NCI-H2196 (cell line): ENCODE data around the gene C2CD2.

Experiments
- DNase-seq: peaks from one replicate; lab custom pipeline; 2025; ENCODE audit not compliant: unreplicated experiment; lab: John Stamatoyannopoulos, UW

C2CD2 gene

DNA sequence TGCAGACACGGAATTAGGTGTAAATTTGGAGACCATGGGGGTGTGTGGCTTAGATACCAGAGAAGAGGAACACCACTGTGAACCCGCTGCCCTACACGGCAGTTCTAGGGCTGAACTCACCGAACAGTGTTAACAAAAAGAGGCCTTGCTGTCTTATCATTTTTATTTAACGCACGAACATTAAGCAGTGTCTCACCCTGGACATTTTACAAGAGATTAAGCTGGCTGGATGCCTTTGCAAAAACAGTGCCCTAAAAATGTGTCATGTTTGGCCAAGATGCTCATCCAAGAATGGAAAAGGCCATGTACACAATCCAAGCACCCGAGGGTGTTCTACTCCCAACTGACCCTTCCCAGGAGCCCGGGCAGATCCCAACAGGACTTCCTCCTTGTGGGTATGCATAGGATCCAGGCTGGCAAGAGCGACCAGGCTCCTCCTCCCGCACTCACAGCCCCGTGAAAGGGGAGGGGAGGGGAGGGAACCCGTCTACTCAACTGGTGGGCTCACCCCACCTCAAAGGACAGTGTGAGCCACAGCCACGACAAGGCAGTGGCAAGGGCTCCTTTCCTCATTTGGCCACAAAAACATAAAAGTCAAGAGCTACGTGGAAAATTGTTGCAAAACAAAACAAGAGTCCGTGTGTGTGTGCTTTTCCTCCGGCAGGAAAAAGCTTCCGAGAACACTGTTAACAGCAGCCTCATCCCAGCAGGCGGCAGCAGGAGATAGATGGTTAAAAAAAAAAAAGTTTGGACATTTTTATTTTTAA, 20.3 kb downstream of the C2CD2 start:
- no peak for DNase-seq

GRCh38 chr21:41932576-41933312, 21.1 kb downstream of the C2CD2 start:
- no peak for DNase-seq

GRCh38 chr21:41932191-41932575, 21.6 kb downstream of the C2CD2 start:
- no peak for DNase-seq

DNA sequence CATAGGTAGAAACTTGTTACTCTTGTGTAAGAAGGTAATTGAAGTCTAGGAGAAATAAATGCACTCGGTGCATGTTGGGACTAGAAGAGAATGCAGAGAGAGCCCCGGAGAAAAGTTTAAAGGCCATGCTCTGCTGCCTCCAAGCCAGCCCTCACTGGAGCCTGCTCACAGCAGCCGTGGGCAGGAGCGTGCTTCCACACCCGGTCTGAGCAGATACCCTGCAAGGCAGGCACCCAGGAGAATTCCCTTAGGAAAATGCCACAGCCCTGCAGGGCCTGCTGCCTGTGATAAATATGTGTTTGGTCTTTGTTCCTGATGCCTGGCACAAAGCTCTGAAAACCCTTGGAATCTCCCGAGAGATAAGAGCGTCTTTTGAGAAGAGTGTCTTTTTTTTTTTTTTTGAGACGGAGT, 22.8 kb downstream of the C2CD2 start:
- DNase-seq: no peak

DNA sequence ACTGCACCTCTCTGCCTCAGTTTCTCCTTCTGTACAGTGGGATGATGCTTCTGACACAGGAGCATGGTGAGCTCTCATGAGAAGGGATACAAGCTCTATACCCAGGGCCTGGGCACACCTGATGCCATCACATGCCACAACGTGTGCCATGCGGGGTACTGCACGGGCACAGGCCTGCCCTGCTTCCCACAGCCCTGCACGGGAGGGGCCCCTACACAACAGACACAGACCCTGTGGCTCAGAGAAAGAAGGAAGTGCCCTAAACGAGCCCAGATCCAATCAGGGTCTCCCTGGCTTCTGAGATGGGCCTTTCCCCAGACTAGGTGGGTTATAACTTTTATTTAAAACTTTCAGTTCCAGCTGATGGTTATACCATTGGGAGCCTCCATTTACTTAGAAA, 24.6 kb downstream of the C2CD2 start:
- no peak for DNase-seq

GRCh38 chr21:41928621-41929220, 25.1 kb downstream of the C2CD2 start:
- DNase-seq: no peak

DNA sequence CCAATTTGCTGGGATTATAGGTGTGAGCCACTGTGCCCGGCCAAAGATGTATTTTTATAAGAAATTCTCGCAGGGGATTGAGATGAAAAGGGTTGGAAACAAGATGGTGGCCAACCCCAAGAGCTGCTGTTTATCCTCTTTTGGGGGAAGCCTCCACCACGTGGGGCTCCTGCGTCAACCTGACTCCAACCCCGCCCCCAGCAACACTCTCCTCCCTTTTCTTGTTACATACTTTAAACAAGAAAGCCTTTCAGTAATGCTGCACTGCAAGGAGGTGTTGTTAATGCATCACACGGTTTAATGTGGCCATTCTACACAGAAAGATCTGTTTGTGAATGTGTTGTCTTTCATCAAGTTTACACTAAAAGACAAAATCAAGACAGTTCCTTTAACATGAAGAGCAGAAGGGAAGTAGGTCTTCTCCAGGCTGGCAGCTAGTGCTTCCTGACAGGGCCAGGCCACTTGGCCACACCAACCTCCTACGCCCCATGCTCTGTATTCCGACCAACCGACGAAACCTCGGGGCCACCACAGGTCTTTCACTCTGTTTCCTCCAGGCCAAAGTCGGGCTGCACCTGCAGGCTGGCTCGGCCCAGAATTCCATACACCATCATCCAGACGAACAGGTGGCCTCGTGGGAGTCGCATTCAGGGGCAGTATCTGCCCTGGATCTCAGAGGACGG, 25.9 kb downstream of the C2CD2 start:
- DNase-seq: no peak

GRCh38 chr21:41926807-41927171, 27.0 kb downstream of the C2CD2 start:
- DNase-seq: no peak

GRCh38 chr21:41926117-41926806, 27.6 kb downstream of the C2CD2 start:
- no peak for DNase-seq

DNA sequence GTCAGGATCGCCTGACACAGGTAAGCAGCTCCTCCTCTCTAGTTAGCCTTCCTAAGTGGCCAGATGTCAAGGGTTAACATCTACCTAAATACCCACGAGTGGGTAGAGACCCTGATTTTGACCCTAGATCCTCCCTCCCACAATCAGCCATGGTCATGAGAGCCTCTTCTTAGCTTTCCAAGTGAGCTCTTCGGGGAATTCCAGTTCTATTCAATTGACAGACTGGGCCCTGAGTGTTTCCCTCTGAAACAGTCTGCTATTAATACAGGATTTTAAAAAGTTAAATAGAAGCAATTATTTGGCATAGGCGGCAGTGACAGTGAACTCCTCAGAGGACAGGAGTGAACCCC, 28.1 kb downstream of the C2CD2 start:
- no peak for DNase-seq

- no peak for DNase-seq
These were observed 29.5 kb downstream of the C2CD2 start for GRCh38 chr21:41924368-41924754.

DNA sequence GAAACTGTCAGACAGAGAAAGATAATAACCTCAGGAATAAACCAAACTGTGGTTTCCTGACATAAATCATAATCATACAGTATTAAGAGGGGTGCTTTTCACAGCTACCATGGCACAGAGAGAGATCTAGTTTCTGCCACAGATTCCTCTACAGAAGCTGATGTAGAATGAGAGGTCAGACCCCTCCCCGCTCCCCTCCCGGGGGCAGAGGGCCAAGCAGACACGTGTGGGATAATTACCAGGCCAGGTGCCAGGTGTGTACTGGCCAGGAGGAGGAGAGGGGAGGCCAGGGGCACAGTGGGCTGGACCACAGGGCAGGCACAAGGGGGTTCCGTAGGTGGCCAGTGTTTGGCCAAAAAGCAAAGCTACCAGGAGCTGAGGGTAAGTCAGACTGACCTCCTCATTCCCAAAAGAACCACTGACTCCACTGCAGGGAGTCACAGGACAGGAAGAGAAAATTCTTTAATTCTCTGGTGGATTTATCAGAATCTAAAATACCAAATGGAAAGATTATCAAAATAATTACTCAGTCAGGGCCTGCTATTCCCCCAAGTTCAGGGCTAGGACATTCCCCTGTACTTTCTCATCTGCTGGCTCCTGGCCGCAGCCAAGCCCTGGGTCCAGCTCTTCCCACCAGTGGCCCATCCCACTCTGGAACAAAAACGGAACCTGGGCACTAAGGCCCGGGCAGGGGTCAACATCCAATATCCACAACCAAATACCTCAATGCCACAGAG, 30.0 kb downstream of the C2CD2 start:
- no peak for DNase-seq

GRCh38 chr21:41923186-41923585, 30.6 kb downstream of the C2CD2 start:
- DNase-seq: no peak

GRCh38 chr21:41921021-41921420, 32.8 kb downstream of the C2CD2 start:
- DNase-seq: no peak

DNA sequence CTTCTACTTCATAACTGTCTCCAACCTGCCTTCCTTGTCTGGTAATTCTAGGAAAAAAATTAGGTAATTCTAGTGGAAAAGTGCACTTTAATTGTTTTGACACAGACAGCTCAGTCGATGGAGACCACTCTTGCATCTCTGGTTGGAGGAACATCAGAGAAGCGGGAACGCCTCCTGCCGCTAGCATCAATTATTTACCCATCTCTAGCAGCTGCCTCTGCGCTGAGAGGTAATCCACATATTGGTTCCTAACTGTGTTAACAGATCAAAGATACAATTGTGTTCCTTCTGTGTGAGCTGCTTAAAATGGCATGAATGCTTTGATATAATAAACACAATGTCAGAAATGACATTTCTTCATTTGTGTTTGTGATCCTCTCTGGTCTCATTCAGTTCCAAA, 33.3 kb downstream of the C2CD2 start:
- DNase-seq: no peak

DNA sequence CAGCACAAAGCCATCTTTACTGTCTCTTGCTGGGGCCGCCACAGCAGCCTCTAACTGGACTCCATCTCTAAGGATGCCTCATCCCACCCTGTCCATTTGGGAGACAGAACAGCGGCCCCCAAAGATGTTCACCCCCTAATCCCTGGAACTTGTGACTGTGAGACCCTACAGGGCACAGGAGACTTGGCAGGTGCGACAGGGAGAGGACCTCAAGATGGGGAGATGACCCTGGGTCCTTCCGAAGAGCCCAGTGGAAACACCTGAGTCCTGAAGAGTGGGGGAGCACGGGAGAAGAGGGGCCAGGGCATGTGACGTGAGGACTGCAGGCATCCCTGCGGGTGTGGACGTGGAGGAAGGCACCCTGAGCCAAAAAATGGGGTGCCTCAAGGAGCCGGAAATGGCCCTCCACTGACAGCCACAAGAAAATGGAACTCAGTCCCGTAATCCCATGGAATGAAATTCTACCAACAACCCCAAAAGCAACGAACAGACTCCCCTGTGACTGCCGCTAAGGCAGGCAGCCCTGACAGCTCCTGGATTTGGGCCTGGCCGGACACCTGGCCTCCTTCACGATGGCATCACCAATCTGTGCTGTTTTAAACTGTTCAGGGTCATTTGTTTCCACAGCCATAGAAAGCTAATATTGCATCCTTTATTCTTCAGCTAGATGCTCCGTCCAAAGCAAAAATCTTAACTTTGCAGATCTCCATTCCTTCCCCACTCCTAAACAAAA, 34.0 kb downstream of the C2CD2 start:
- DNase-seq: no peak

- no peak for DNase-seq
These were observed 35.1 kb downstream of the C2CD2 start for GRCh38 chr21:41918561-41919358.

DNA sequence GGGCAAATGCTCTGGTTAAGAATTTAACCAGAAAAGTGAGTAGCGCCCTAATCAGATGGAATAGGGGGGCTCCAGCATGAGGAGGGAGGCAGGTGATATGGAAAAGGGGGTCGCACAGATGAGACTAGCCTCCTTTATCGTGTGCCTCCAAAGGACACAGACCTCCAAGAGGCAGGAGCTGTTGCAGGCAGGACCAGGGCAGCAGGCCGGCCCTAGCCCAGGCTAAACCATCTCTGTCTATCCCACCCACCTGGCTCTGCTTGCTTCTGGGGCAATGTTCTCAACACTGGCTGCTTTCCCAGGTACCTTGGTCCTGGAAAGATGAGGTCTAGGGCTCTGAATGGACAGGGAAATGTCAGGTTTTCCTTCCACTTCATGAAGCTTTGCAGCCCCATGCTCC, 36.3 kb downstream of the C2CD2 start:
- no peak for DNase-seq

DNA sequence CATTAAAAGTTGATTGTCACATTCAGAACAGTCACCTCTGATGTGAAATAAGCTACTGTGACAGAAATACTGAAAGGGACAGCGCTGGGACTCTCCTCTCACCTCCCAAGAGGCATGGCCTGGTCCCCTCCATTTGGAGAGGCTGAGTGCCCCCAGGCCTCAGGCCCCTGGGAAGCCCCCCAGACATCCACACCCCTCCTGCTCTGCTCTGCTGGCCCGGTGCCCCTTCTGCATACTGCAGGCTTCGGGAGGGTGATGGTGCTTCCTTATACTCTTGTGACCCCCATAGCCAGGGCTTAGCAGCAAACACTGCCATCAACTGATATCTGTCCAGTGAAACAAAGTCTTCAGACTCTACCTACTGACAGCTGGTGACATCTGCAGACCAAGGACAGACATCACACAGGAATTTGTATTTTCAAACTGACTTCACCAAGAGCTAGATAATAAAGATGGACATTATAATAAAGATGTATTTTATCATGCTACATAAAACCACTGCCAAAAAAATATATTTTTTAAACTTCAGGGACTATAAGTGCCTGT, 36.9 kb downstream of the C2CD2 start:
- DNase-seq: no peak
